ENCODE measurements around the gene GDF15.

GRCh38 chr19:18427743-18428113 lies 41.8 kb downstream of the GDF15 start:
- no peak for TF ChIP-seq POLR2A (IDR thresholded peaks at IDR 0.05)
- no peak for TF ChIP-seq CTCF (IDR thresholded peaks at IDR 0.05 in 4 of 5, conservative IDR thresholded peaks at IDR 0.05 in 1 of 5)
